Measurements from ENCODE around the gene FADD.
A peak's percentile ranks its signal among the peaks of the same experiment; 100 is the strongest.
"Not testable (repeated sequence)": the region's sequence is repeated elsewhere in the genome, so short reads cannot be mapped to it uniquely, and the experiment has no call there.

The FADD gene

DNA sequence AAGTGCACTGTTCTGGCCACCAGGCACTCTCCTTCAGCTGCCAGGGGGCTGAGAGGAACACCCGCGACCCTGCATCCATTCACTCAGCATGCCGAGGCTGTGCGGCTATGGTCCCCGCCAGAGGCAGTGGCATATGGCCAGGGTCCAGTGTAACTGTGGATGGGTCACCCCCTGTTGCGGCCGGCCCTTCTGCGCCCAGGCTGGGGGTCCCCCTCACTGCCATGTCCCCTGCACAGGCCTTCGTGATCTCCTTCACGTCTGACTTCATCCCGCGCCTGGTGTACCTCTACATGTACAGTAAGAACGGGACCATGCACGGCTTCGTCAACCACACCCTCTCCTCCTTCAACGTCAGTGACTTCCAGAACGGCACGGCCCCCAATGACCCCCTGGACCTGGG is 20.8 kb upstream of the FADD start:
- no peak for DNase-seq (ENCODE audit: low read depth in 2 of 2)

- DNase-seq (ENCODE audit: low read depth in 2 of 2): no peak
Measured at GRCh38 chr11:70183032-70183431, 20.1 kb upstream of the FADD start.

GRCh38 chr11:70183483-70184176 is 19.5 kb upstream of the FADD start:
- DNase-seq (ENCODE audit: low read depth in 2 of 2): no peak

DNA sequence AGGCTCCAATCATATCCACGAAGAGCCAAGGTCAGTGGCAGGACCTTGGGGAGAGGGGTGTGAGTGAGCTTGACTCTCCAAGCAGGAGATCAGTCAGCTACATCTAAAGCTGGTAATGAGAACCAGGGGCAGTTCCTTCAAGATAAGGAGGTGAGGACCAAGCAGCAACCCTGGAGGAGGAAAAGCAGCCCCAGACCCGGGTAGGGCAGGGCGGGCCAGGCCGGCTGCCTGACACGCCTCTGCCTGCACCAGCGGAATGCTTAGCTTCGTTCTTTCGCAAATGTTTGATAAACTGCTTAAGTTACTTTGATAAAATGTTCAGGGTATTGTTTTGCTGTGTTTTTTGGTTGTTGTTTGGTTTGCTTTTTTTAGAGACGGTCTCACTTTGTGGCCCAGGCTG is 18.7 kb upstream of the FADD start:
- no peak for DNase-seq (ENCODE audit: low read depth in 2 of 2)

- DNase-seq (ENCODE audit: low read depth in 2 of 2): no peak
Measured at GRCh38 chr11:70185348-70186055, 17.6 kb upstream of the FADD start.

DNA sequence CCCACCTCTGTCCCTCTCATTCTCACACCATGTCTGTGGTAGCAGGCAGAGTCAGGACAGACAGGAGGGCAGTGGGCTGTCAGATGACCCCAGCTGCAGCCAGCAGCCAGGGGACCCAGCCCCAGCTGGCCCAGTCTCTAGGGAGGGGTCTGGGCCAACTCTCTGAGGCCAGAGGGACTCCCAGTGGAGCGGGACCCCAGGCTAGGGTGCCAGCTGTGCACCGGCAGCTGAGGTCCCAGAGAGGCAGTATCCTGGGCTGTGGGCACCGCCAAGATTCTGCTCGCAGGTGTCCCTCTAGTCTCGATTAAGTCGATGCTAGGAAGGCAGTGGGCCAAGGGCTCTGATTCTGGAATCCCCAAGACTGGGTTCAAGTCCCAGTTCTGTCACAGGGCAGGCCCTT is 16.7 kb upstream of the FADD start:
- DNase-seq (ENCODE audit: low read depth in 2 of 2): no peak

DNA sequence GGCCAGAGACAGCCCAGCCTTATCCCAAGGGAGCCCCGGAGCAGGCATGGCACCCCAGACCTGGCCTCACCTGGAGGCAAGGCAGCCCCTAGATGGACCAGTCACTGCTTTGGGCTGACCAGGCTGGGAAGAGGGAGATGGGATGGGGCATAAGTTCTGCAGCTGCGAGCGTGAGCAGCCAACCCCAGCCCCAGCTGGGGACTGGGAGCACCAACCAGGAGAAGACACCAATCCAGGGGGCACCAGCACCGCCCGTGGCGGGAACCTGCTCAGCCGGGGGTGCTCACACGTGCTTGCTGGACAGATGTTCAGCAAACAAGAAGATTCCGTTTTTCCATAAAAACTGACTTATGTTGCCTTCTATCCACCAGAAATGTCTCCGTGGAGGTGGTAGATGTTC is 16.2 kb upstream of the FADD start:
- DNase-seq (ENCODE audit: low read depth in 2 of 2): no peak

- no peak for DNase-seq (ENCODE audit: low read depth in 2 of 2)
Measured at GRCh38 chr11:70187771-70188170, 15.3 kb upstream of the FADD start.

- no peak for DNase-seq (ENCODE audit: low read depth in 2 of 2)
Measured at GRCh38 chr11:70189622-70190021, 13.5 kb upstream of the FADD start.

DNA sequence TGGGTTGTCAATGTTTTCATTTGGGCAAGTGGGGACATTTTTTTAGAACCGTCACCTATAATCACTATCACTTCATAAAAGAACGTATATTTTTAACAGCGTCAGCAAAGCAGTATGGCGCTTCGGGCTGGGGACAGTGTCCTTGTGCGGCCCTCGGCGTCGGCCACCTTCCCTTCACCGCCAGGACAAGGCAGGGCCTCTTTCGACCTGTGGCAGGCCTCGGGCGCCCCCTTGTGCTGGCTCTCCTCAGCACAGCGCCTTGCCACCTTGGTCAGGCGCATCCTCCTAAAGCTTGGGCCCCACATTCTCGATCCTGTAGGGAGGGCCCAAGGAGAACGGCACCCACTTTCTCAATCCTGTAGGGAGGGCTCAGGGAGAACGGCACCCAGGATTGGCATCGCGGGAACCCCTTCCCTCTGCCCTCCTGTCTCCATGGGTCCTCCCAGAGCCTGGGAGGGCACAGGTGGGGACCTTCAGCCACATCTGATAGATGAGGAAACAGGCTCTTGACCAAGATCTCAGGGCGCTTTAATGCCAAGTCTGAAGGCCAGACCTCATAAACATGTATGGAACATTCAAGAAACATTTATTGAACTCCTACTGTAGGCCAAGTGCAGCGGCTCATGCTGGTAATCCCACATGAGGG is 11.5 kb upstream of the FADD start:
- peak in 1 of 2 donors; percentile 16 for DNase-seq (ENCODE audit: low read depth in 2 of 2)

DNA sequence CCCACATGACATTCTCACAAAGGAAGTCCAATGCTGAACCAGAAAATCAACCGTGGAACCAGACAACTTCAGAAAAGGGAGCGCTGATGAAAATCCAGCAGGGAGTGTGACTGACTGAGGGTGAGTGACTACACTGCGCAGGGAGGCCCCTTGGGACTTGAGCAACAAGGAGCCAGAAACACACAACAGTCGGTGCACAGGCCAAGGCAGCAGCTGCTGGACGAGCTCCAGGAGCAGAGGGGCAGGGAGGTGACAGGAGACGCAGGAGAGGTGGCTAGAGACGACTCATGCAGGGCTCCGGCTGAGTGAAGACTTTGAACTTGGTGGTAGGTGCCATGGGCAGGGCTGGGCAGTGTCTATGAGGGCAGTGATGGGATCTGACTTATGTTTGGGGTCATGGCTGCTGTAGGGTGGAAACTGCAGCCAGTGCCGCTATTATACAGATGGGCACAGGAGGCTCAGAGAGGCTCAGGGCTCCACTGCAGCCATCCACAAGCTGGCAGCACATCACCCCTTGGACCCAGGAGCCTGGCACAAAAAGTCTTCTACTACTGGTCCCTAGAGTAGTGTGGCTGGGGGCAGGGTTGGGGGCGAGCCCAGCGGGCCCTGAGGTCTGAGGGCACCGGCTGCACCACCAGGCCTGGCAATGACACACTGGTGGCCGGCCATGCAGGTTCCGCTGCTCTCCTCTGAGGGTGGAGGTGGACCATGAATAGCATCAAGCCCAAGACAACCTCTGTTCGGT is 10.3 kb upstream of the FADD start:
- no peak for DNase-seq (ENCODE audit: low read depth in 2 of 2)

- no peak for DNase-seq (ENCODE audit: low read depth in 2 of 2)
Measured at GRCh38 chr11:70193411-70194292, 9.4 kb upstream of the FADD start.

DNA sequence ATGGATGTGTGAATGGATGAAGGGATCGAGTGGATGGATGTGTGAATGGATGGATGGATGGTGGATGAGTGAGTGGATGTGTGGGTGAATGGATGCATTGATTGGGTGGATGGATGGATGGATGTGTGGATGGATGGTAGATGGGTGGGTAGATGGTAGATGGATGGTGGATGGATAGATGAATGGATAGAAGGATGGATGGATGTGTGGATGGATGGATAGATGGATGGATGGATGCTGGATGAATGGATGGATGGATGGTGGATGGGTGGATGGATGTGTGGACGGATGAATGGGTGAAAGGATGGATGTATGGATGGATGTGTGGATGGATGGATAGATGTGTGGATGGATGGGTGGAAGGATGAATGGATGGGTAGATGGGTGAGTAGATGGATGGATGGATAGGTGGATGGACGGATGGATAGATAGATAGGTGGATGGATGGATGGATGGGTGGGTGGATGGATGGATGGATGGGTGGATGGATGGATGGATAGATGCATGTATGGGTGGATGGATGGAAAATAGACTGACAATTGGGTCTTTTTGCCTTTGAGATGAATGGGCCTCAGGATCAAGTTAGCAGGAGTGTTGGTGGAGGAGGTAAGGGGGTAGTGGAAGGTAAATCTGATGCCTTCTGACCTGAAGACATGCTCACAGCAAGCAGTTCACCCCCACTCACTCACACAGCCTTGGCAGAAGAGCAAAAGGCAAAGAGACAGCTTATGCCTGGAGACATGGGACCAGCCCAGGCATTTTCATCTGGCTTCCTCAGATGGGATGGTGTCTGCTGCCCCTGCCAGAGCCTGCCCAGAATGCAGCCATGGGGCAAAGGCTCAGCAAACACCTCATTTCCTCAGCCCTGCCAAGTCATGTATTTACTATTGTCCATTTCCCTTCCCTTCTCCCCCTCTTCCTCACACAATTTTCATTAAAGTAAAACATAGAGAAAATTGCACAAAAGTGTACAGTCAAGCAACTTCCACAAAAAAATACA is 8.0 kb upstream of the FADD start:
- DNase-seq (ENCODE audit: low read depth in 2 of 2): no peak

- no peak for DNase-seq (ENCODE audit: low read depth in 2 of 2)
Measured at GRCh38 chr11:70200212-70200844, 2.8 kb upstream of the FADD start.

GRCh38 chr11:70201047-70201446 is 2.0 kb upstream of the FADD start:
- DNase-seq (ENCODE audit: low read depth in 2 of 2): not testable (repeated sequence)

- DNase-seq (ENCODE audit: low read depth in 2 of 2): no peak
Measured at GRCh38 chr11:70201882-70202861, 924 bp upstream of the FADD start.

GRCh38 chr11:70203751-70204465 is 812 bp downstream of the FADD start:
- DNase-seq (ENCODE audit: low read depth in 2 of 2): peak; percentile 79 to 90

- DNase-seq (ENCODE audit: low read depth in 2 of 2): no peak
Measured at GRCh38 chr11:70204466-70204799, 1.3 kb downstream of the FADD start.
